GM06990 (cell line): ENCODE results near the gene BACE2.

Experiments
- DNase-seq: peaks from one replicate; pipeline ENCODE4 v3.0.0-alpha.2; 2011; ENCODE audit not compliant: insufficient read length; ENCODE audit errors: extremely low read depth
- H3K27me3 ChIP-seq: replicated peaks from 2 replicates; pipeline ENCODE4 v1.6.0; 2011; ENCODE audit warnings: low read length; ENCODE audit not compliant: control insufficient read depth, insufficient read depth
- H3K36me3 ChIP-seq: 2 replicates; pipeline ENCODE4 v1.5.1; 2011; ENCODE audit warnings: low read length; ENCODE audit not compliant: control insufficient read depth, insufficient read depth
- H3K4me3 ChIP-seq: replicated peaks from 2 replicates; pipeline ENCODE4 v1.5.1; 2011; ENCODE audit warnings: low read depth, mild to moderate bottlenecking, control low read depth, low read length
- TF ChIP-seq, protein P1 (sequence below): IDR thresholded peaks from 2 replicates; pipeline ENCODE4 v1.5.1; 2011; ENCODE audit warnings: low read length, control low read depth, mild to moderate bottlenecking, inconsistent platforms; ENCODE audit not compliant: insufficient read depth, poor library complexity, severe bottlenecking

The BACE2 gene

DNA sequence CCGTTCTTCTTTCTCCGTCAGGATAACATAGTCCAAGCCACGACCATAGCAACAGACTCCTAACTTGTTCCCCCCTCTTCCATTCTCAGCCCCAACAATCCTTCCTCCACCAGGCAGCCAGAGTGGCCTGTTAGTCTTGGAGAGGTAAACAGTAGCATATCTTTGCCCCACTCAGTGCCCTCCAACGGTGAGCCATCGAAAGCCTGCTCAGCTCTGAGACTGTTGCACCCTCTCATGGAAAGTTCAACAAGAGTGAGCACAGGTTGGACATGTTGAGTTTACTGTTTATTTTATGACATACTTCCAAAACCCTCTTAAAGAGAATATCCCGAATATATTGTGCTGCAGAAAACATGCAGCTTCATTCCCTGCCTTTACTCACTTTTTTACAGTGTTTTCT is 30.1 kb upstream of the BACE2 start:
- no peak for DNase-seq
- Histone ChIP-seq H3K27me3 (no peaks in the 10 kb centered on the region), H3K36me3 (no peaks in the 10 kb centered on the region), H3K4me3 (no peak overlapping the region)
- TF ChIP-seq, protein P1, sequence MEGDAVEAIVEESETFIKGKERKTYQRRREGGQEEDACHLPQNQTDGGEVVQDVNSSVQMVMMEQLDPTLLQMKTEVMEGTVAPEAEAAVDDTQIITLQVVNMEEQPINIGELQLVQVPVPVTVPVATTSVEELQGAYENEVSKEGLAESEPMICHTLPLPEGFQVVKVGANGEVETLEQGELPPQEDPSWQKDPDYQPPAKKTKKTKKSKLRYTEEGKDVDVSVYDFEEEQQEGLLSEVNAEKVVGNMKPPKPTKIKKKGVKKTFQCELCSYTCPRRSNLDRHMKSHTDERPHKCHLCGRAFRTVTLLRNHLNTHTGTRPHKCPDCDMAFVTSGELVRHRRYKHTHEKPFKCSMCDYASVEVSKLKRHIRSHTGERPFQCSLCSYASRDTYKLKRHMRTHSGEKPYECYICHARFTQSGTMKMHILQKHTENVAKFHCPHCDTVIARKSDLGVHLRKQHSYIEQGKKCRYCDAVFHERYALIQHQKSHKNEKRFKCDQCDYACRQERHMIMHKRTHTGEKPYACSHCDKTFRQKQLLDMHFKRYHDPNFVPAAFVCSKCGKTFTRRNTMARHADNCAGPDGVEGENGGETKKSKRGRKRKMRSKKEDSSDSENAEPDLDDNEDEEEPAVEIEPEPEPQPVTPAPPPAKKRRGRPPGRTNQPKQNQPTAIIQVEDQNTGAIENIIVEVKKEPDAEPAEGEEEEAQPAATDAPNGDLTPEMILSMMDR = no peak

DNA sequence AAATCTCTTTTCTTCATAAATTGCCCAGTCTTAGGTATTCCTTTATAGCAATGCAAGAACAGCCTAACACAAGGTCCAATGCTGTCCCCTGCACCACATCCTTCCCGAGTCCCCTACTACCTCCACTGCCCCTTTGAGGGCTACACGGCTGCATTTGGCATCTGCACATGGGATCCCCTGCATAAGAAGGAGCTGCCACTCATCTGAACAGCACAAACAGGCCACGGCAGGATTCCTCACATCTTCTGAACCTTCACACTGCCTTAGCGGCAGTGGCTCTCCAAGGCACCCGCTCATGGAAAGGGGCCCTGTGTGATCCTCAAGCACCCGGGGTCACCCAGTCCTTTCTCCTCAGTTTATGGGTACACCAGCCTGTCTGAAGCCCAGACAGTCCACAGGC is 29.2 kb upstream of the BACE2 start:
- H3K27me3 ChIP-seq = no peaks in the 10 kb centered on the region
- no peak for DNase-seq

DNA sequence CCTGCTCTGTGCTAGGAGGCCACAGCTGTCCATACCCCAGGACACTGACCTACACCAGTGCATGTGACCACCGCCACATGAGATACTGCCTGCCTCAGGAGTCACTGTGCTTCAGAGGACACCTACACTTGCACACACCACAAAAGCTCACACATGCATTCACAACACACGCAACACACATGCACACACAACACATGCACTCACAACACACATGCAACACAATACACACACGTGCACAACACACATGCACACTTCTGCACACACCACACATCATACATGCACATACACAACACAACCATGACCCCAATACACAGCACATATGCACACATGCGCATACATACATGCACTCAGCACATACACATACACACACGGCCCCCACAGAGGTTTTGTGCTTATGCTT is 28.7 kb upstream of the BACE2 start:
- Histone ChIP-seq H3K4me3 (no peak overlapping the region), H3K36me3 (no peaks in the 10 kb centered on the region), H3K27me3 (no peaks in the 10 kb centered on the region)
- DNase-seq = no peak
- TF ChIP-seq, protein P1 = no peak

More for the DNA sequence above, 29.2 kb upstream of the BACE2 start:
- Histone ChIP-seq H3K4me3 (no peak overlapping the region), H3K36me3 (no peaks in the 10 kb centered on the region)
- TF ChIP-seq, protein P1 = no peak

DNA sequence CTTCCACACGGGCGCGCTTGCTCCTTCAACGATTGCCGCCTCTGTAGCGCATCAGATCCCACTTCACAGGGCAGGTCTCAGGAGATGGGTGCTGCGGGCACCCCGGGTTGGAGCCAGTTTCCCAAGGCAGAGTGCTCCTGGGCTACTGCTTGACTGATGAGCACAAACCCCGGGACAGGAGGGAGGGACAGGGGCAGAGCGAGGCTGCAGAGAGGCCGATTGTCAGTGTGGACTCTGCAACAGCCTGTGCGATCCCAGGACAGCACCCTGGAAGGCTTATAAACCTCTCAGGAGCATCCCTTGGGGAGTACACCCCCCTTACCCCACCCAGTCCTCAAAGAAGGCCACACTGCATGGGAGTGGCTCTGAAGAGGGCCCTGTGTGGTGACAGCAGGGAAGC is 28.0 kb upstream of the BACE2 start:
- no peak overlapping the region for H3K4me3 ChIP-seq
- H3K27me3 ChIP-seq = no peaks in the 10 kb centered on the region
- TF ChIP-seq, protein P1 = no peak
- no peaks in the 10 kb centered on the region for H3K36me3 ChIP-seq
- no peak for DNase-seq

DNA sequence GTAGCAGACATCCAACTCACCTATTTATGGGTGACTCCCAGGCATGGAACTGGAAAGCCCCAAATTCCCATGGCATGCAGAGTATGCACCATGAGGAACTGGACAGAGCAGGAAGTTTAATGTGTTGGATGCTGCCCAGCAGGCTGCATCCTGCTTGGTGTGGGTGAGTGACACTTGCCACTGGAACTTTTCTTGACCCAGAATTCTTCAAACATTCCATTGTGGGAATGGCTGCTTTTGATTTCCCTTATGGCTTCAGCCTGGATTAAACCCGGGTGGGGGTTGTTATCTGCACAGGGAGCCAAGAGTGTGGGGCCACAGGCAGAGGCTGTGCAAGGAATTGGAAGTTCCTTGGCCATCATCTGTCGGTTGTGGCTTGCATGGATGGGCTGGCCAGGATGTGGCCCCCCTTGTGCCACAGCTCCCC is 26.9 kb upstream of the BACE2 start:
- Histone ChIP-seq H3K27me3 (no peaks in the 10 kb centered on the region), H3K36me3 (no peaks in the 10 kb centered on the region), H3K4me3 (no peak overlapping the region)
- DNase-seq = no peak
- TF ChIP-seq, protein P1 = no peak
